Stomach (tissue), 4 donors: ENCODE data around the gene ZNF814.

ENCODE experiments used
- EP300 ChIP-seq: sonication (generic); formaldehyde crosslinking; IDR thresholded peaks from one replicate; pipeline ENCODE4 v1.6.1; 2017; ENCODE audit warnings: antibody characterized with exemption
- POLR2A ChIP-seq, 4 donors: fragments of 450-650 bp; IDR thresholded peaks; one replicate each; pipeline ENCODE4 v1.6.1; 2016; ENCODE audit warnings: antibody characterized with exemption in 4 of 4, control low read depth in 2 of 4, mild to moderate bottlenecking in 1 of 4, moderate library complexity in 1 of 4
- TF ChIP-seq, protein P1 (sequence below), 7 experiments: fragments of 450-650 bp in 4 of 7; fragments of 200-600 bp in 3 of 7; sonication (generic) in 3 of 7; IDR thresholded peaks; one replicate each; pipeline ENCODE4 v1.5.1; 2016 to 2019; ENCODE audit warnings: antibody characterized with exemption in 7 of 7, control low read depth in 2 of 7, mild to moderate bottlenecking in 1 of 7

DNA sequence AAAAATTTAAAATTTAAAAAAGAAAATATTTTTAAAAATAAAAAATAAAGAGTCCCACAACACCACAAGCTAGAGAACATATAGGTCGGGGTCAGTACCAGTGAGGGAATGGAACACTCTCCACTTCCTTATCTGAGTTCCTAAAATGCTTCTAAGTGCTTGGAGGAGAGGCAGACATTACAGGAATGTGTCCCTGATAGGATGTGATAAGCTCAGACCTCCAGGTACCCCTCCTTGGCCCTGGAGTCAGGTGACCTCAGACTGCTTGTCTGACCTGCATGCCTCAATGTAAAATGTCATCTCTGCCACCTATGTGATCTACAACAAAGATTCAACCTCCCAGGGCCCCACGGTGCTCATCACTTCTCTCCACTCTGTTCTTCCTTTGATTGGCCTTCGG, 2.8 kb downstream of the ZNF814 start:
- TF ChIP-seq POLR2A (IDR thresholded peaks at IDR 0.05) (no peak), EP300 (no peak)
- TF ChIP-seq, protein P1, sequence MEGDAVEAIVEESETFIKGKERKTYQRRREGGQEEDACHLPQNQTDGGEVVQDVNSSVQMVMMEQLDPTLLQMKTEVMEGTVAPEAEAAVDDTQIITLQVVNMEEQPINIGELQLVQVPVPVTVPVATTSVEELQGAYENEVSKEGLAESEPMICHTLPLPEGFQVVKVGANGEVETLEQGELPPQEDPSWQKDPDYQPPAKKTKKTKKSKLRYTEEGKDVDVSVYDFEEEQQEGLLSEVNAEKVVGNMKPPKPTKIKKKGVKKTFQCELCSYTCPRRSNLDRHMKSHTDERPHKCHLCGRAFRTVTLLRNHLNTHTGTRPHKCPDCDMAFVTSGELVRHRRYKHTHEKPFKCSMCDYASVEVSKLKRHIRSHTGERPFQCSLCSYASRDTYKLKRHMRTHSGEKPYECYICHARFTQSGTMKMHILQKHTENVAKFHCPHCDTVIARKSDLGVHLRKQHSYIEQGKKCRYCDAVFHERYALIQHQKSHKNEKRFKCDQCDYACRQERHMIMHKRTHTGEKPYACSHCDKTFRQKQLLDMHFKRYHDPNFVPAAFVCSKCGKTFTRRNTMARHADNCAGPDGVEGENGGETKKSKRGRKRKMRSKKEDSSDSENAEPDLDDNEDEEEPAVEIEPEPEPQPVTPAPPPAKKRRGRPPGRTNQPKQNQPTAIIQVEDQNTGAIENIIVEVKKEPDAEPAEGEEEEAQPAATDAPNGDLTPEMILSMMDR (IDR thresholded peaks at IDR 0.05), result no peak
